Stimulated activated CD4-positive, alpha-beta T cell treated with anti-CD3 and anti-CD28 coated beads, Interleukin-2, amount 100 ng/mL, for 24 hours (primary cell): ENCODE data around the gene CNST.
"Not testable (repeated sequence)": the region's sequence is repeated elsewhere in the genome, so short reads cannot be mapped to it uniquely, and the experiment has no call there.

Experiments used
- DNase-seq, 2 donors: peaks; one replicate each; pipeline ENCODE4 v3.0.0-alpha.2; 2020

Gene CNST

DNA sequence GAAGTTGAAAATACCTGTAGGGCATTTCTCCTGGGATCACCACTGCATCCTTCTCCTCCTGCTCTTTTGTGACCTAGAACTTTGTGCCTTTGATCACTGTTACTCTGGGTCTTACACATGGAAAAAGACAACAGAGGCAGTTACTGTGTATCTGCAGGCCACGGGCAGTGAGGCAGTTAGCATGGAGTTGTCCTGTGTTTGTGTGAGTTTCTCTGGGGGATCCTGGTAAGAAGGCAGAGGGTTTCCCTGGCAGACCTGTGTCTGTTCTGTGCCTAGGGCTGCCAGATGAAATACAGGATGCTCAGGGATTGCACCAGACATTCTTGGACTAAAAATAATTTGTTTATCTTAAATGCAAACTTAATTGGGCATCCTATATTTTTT, 113.5 kb downstream of the CNST start:
- DNase-seq, result no peak

- no peak for DNase-seq
These were observed 113.9 kb downstream of the CNST start for GRCh38 chr1:246680190-246680589.

DNA sequence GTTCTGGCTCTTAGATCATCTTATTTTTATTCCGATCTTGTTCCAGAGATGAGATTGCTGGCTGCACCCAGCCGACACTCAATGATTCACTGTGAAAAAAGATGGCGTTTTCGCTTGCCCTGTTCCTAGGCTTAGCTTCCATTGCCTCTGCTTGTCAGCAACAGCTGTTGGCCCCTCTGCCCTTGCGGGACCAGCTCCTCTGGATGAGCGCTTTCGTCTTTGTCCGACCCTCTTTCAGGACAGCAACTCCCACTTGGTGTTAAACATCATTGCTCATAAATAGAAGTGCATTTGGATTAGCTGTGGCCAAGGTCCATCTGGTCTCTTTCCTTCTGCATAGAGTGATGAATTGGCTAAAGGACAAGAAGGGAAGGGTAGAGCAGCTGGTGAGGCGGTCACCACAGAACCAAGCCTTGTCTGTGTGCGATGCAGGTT, 114.5 kb downstream of the CNST start:
- DNase-seq, result no peak

GRCh38 chr1:246681900-246682895, 115.9 kb downstream of the CNST start:
- no peak for DNase-seq

DNA sequence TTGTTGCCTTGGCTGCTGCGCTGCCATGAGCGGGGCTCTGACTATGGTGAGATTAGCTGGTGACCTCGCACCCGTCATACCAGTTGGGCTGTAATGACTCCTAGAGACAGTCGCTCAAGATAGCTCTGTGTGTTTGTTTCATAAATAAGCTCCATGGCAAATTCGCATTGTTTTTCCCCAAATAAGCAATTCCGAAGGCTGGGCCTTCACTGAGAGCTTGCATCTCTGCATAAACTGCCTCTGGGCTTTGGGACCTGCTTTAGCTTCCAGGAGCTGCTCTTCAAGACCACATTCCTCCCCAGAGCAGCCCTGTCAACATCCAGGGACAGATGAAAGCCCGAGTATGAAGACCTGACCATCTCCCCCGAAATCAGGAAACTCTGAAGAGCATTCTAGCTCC, 117.3 kb downstream of the CNST start:
- DNase-seq, result no peak

GRCh38 chr1:246687002-246687401, 120.7 kb downstream of the CNST start:
- DNase-seq, result no peak

DNA sequence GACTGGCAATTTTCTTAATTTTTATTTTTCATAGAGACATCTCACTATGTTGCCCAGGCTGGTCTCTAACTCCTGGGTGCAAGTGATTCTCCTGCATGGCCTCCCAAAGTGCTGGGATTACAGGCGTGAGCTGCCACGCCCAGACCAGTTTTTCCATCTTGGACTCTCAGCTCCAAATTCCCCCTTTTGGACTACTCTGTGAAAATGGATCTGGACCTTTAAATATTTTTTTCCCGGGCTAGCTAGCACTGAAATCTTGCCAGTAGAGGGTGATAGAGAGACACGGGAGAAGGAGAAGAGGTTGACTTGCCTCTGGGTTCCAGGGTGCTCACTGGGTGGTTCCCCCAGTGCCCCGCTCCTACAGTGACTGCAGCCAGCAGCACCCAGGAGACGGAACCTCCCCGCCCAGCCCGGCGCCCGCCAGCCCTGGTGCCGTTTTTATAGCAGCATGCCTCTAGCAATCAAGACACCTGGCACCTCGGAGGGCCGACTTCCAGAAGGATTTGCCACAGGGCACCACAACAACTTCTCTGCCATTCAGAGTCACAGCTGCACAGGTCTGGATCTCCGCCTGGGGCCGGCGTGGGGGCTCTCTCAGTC, 123.3 kb downstream of the CNST start:
- DNase-seq, result peak; percentile 32 to 41

DNA sequence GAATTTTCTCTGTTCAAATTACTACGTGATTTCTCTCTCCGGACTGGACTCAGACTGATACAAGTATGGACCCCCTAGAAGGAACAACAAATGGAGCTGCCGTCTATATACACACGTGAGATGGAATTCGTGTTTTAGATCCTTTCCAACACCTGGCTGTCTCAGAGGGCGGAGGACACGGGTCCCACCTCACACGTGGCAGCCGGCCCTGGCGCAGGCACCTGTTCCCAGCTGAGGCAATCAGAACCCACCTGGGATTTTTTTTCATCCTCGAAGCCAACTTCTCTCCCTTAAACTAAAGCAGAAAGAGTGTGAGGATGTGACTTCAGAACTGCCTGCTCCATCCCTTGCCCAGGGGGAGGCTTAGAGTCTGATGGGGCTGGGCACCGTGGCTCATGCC, 123.8 kb downstream of the CNST start:
- no peak for DNase-seq

- no peak for DNase-seq
These were observed 125.6 kb downstream of the CNST start for GRCh38 chr1:246691622-246692495.

GRCh38 chr1:246694213-246694895, 128.1 kb downstream of the CNST start:
- not testable (repeated sequence) for DNase-seq

DNA sequence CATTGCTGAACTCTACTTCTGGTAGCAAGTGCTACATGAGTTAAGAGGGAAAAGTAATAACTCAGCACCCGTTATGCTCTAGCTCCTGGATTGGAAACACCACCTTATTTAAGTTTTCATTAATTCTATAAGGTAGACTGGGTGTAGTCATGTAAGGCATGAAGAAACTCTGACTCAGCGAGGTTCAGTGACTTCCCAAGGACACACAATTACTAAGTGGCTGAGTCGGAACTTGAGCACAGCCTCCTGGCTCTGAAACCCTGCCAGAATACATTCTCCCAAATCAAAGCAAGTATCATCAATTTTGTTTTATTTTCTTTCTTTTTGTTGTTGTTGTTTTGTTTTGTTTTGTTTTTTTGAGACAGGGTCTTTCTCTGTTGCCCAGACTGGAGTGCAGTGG, 128.9 kb downstream of the CNST start:
- DNase-seq, result no peak

DNA sequence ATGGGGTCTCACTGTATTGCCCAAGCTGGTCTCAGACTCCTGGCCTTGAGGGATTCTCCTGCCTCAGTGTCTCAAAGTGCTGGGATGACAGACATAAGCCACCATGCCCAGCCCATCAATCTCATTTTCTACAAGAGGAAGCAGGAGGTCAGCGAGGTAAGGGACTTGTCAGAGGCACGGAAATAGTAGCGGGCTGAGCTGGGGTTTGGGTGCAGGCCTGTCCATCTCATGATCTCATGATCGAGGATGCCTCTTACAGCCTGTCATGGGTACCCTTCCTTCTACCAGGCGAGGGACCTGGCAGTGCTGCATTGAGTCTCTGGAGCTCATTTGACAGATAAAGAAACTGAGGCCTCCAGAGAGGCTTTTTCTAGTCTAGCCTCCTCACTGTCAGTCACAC, 129.4 kb downstream of the CNST start:
- no peak for DNase-seq

DNA sequence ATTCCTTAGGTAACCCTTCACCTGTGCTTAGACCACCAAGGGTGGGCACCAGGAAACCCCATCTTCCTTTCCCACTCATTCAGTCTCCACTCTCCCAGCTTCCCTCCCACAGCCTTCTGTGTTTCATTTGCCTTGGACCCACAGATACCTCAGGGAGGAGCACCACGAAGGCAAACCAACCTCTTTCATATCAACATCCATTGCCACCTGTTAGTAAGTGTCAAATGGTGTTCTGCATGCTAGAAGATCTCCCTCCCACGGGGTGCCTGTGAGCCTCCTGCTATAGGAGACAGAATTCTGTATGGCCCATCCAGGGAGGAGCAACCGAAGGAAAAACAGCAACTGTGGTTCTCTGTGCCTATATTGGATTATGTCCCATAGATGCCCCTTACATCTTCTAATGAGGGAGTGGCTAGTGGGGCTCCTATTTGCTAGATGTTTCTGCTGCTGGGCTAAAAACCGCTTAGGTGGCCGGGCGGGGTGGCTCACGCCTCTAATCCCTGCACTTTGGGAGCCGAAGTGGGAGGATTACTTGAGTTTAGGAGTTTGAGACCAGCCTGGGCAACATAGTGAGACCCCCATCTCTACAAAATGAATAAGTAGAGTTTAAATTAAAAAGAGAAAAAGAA, 132.3 kb downstream of the CNST start:
- no peak for DNase-seq

DNA sequence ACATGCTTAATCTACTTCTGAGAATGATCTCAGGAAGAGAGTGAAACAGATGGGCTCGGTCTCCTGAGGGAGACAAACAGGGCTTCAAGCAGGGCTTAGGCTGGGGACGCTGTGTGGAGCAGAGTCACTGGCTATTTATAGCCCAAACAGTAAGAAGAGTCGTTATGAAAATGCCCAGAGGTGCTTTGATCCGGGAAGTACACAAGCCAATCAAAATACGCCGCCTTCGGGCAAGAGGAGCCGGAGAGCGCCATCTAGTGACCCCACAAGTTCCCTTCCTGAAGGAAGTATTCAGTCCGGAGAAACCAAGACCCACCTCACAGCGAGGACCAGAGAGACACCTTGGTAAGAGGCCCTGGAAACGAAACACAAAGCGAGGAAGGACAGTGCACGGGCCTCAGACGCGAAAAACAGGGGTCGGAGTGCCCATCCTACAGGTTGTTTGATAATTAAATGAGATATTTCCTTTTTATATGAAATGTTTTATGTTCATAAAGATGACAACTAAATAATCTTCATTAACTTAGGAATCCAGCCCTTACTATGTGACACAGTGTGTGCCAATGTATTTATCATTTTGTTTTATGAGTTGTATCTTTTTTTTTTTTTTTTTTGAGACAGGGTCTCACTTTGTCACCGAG, 133.0 kb downstream of the CNST start:
- DNase-seq, result peak; percentile 84 to 85

DNA sequence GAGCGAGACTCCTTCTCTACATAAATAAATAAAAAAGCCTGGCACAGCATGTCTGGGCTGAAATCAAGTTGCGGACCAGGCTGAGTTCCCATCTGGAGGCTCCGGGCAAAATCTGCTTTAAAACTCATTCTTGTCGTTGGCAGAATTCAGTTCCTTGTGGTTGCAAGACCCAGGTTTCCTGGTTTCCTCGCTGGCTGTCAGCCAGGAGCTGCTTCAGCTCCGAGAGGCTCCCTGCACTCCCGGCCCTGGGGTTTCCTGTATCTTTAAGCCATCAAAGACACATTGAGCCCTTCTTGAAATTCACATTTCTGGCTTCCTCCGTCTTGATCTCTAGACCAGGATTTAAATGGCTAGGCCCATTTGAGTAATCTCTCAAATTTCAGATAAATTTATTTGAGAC, 137.3 kb downstream of the CNST start:
- no peak for DNase-seq

- no peak for DNase-seq
These were observed 139.1 kb downstream of the CNST start for GRCh38 chr1:246705368-246705767.

DNA sequence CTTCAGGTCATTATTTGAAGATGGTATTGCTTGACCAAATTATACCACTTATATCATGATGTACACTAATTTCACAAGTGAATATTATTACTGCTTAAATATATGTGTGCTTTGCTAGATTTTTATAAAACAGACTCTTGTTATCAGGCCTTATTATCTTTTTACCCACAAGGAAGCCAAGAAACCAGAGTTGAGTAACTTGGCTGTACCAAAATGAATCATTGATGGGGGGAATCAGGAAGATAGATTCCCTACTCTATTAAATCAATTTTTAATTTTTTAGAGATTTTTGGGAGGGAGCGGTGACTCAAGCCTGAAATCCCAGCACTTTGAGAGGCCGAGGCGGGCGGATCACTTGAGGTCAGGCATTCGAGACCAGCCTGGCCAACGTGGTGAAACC, 141.9 kb downstream of the CNST start:
- no peak for DNase-seq

GRCh38 chr1:246709196-246709595, 142.9 kb downstream of the CNST start:
- no peak for DNase-seq

DNA sequence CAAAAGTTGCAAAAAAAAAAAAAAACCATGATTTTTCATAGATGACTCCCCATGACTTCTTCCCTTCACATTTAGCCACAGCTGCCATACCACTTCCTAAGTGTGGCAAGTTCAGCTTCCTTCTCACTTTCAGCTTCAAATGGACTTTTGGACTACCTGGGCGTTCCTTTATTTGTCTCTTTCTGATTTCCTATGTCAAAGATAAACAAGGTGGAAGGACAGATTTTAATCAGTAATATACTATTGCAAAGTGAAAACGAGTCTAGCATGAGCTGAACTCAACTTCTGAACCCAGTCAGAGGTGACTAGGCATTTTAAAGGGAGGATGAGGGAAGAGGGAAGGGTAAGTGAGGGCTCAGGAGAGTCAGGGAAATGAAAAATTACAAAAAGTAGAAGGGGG, 143.6 kb downstream of the CNST start:
- DNase-seq, result no peak

GRCh38 chr1:246711548-246712003, 145.3 kb downstream of the CNST start:
- no peak for DNase-seq

- DNase-seq, result not testable (repeated sequence)
These were observed 146.2 kb downstream of the CNST start for GRCh38 chr1:246712428-246712827.
